Measurements from ENCODE around the gene BTG1.

DNA sequence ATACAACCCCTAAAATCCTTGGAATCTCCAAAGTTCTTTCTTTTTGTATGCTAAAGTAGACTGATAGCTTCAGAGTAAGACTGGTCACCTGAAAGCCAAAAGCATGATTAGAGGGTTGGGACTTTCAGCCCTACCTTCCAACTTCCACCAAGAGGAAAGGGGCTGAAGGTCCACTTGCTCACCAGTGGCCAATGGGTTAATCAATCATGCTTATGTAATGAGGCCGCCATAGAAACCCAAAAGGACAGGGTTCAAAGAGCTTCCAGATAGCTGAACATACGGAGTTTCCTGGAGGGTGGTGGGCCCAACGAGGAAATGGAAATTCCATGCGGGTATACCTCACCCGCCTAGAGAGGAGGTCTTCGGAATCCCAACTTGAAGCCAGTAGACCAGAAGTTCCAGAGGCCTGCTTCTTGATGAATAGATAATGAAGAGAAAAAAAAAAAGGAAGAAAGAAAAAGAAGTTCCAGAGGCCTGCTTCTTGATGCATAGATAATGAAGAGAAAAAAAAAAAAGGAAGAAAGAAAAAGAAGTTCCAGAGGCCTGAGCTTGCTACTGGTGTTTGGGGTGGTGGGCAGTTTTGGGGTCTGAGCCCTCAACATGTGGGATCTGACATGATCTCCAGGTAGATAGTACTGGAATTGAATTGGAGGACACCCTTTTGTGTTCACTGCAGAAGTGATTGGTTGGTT is 11.2 kb upstream of the BTG1 start:
- TF ChIP-seq POLR2A (IDR thresholded peaks at IDR 0.05) (no peak), CTCF (IDR thresholded peaks at IDR 0.05) (no peak), EP300 (IDR thresholded peaks at IDR 0.05) (no peak)
